HUES48 (cell line): ENCODE measurements around the gene TMEM106A.
"Not testable (repeated sequence)": the region's sequence is repeated elsewhere in the genome, so short reads cannot be mapped to it uniquely, and the experiment has no call there.

Source experiments
- H3K27ac ChIP-seq: one replicate; pipeline ENCODE4 v1.7.0; 2013; ENCODE audit warnings: low read depth, low read length, inconsistent platforms
- H3K27me3 ChIP-seq: 2 replicates; pipeline ENCODE4 v1.6.1; 2013; ENCODE audit warnings: mild to moderate bottlenecking, low read length; ENCODE audit not compliant: control insufficient read depth, insufficient read depth
- H3K36me3 ChIP-seq: 2 replicates; pipeline ENCODE4 v1.6.1; 2013; ENCODE audit warnings: low read length; ENCODE audit not compliant: control insufficient read depth, insufficient read depth
- H3K4me1 ChIP-seq: 2 replicates; pipeline ENCODE4 v1.6.1; 2013; ENCODE audit warnings: mild to moderate bottlenecking, low read length; ENCODE audit not compliant: control insufficient read depth, insufficient read depth
- H3K4me3 ChIP-seq: 2 replicates; pipeline ENCODE4 v1.5.1; 2013; ENCODE audit warnings: mild to moderate bottlenecking, low read depth, low read length
- H3K9ac ChIP-seq: 2 replicates; pipeline ENCODE4 v1.6.1; 2013; ENCODE audit warnings: mild to moderate bottlenecking, low read depth, low read length, moderate library complexity
- H3K9me3 ChIP-seq: 2 replicates; pipeline ENCODE4 v1.6.1; 2013; ENCODE audit warnings: low read length; ENCODE audit not compliant: control insufficient read depth, insufficient read depth

TMEM106A gene

DNA sequence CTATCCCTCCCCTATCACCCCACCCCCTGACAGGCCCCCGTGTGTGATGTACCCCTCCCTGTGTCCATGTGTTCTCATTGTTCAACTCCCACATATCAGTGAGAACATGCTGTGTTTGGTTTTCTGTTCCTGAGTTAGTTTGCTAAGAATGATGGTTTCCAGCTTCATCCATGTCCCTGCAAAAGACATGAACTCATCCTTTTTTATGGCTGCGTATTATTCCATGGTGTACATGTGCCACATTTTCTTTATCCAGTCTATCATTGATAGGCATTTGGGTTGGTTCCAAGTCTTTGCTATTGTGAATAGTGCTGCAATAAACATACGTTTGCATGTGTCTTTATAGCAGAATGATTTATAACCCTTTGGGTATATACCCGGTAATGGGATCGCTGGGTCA is 25.0 kb upstream of the TMEM106A start:
- not testable (repeated sequence) for H3K9me3 ChIP-seq, H3K4me1 ChIP-seq, H3K27ac ChIP-seq, H3K4me3 ChIP-seq, H3K9ac ChIP-seq, H3K27me3 ChIP-seq
- H3K36me3 ChIP-seq: peaks cover 35% of the 10 kb centered on the region

DNA sequence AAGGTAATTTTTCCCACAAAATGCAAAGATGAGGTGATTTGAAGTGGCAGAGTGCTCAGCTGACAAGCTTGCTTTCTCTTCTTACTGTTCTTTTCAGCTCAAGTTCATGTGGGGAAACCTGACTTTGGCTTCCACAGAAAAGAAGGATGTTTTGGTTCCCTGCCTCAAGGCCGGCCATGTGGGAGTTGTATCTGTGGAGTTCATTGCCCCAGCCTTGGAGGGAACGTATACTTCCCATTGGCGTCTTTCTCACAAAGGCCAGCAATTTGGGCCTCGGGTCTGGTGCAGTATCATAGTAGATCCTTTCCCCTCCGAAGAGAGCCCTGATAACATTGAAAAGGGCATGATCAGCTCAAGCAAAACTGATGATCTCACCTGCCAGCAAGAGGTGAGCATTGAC is 18.4 kb upstream of the TMEM106A start:
- no peaks in the 10 kb centered on the region for H3K4me1 ChIP-seq
- H3K9me3 ChIP-seq: no peaks in the 10 kb centered on the region
- no peak overlapping the region for H3K4me3 ChIP-seq
- no peaks in the 10 kb centered on the region for H3K27me3 ChIP-seq
- H3K36me3 ChIP-seq: peaks cover 74% of the 10 kb centered on the region
- no peak overlapping the region for H3K9ac ChIP-seq
- H3K27ac ChIP-seq: no peak overlapping the region

DNA sequence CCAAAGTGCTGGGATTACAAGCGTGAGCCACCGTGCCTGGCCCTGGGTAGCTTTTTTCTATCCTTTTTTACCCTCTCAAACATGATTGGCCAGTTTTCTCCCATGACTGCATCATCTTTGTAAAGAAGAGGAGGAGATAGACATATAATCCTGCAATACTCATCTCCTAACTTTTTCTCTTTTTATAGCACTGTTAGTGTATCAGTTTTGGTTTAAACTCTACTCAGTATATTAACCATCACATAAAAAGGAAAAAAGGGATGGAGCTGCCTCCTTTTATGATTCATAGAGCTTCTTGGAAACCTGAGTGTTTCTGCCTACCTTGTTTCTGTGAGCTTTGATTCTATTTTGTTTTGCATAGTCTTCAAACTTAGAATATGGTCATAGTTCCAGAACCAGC is 12.0 kb upstream of the TMEM106A start:
- Histone ChIP-seq H3K27me3 (no peaks in the 10 kb centered on the region), H3K9me3 (no peaks in the 10 kb centered on the region), H3K4me3 (no peak overlapping the region), H3K36me3 (peaks cover 68% of the 10 kb centered on the region), H3K9ac (no peak overlapping the region), H3K4me1 (no peaks in the 10 kb centered on the region), H3K27ac (no peak overlapping the region)

DNA sequence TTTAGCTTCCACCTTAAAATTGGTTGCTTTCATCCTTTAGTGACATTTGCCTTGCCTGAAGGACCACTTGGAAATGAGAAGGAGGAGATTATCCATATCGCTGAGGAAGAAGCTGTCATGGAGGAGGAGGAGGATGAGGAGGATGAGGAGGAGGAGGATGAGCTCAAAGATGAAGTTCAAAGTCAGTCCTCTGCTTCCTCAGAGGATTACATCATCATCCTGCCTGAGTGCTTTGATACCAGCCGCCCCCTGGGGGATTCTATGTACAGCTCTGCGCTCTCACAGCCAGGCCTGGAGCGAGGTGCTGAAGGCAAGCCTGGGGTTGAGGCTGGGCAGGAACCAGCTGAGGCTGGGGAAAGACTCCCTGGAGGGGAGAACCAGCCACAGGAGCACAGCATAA is 11.5 kb upstream of the TMEM106A start:
- Histone ChIP-seq H3K36me3 (peaks cover 63% of the 10 kb centered on the region), H3K4me3 (no peak overlapping the region), H3K4me1 (no peaks in the 10 kb centered on the region), H3K9me3 (no peaks in the 10 kb centered on the region), H3K27me3 (no peaks in the 10 kb centered on the region), H3K9ac (no peak overlapping the region), H3K27ac (no peak overlapping the region)

DNA sequence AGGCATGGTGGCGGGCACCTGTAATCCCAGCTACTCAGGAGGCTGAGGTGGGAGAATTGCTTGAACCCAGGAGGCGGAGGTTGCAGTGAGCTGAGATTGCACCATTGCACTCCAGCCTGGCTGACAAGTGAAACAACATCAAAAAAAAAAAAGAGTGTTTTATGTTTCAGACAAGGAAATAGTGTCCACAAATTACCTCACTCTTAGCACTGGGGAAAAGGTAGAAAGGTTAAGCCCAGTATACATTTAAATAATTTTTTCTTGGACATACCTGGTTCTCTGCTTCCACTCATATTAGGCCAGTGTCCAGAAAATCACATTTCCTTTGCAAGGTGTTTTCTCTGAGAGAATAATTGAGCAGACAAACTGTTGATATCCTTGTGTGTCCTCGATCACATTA is 8.7 kb upstream of the TMEM106A start:
- not testable (repeated sequence) for H3K9me3 ChIP-seq, H3K9ac ChIP-seq, H3K4me3 ChIP-seq, H3K27me3 ChIP-seq, H3K27ac ChIP-seq, H3K4me1 ChIP-seq
- peaks cover 52% of the 10 kb centered on the region for H3K36me3 ChIP-seq

DNA sequence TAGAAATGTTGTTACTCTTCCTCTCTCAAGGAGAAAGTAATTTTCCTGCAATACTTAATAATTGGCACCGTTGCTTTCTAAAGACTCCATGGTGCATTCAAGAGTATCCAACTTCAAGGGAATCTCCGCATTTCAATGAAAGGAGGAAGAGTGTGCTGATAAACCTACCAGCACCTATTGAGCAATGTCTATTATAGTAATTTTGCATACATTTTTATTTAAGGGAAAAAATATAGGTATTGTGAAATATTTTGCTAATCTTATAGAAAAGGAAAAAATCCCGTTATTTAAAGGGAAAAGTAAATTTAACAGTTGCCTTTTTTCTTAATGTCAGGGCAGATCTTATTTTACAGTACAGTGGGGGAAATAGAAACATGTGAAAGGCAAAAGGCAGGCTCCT is 1.1 kb upstream of the TMEM106A start:
- H3K4me1 ChIP-seq: peaks cover 13% of the 10 kb centered on the region
- H3K4me3 ChIP-seq: no peak overlapping the region
- H3K9ac ChIP-seq: no peak overlapping the region
- H3K36me3 ChIP-seq: peaks cover 8% of the 10 kb centered on the region; the same call in 1 of the 2 replicates
- H3K27ac ChIP-seq: no peak overlapping the region
- no peaks in the 10 kb centered on the region for H3K9me3 ChIP-seq
- H3K27me3 ChIP-seq: no peaks in the 10 kb centered on the region

DNA sequence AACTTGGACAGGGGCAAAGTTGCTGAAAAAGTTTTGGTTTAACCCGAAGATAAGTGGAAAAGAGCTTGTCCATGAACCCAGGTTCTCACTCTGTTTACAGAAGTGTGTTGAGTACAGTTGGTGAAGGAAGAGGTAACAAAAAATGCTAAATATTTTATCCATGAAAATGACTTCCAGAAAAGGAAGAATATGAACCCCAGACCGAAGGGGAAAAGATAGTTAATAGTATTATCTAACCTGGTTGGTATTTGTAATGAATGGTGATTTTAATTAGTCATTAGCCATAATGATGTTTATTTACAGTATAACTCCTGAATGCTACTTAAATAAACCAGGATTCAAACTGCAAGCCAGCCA is 574 bp upstream of the TMEM106A start:
- peak overlapping the region; percentile 54; the same call in 1 of the 2 replicates for H3K9ac ChIP-seq
- peaks cover 13% of the 10 kb centered on the region; the same call in 1 of the 2 replicates for H3K36me3 ChIP-seq
- peak overlapping the region; percentile 76 for H3K4me3 ChIP-seq
- no peaks in the 10 kb centered on the region for H3K27me3 ChIP-seq
- H3K27ac ChIP-seq: peak overlapping the region; percentile 27
- no peaks in the 10 kb centered on the region for H3K9me3 ChIP-seq
- H3K4me1 ChIP-seq: peaks cover 13% of the 10 kb centered on the region

DNA sequence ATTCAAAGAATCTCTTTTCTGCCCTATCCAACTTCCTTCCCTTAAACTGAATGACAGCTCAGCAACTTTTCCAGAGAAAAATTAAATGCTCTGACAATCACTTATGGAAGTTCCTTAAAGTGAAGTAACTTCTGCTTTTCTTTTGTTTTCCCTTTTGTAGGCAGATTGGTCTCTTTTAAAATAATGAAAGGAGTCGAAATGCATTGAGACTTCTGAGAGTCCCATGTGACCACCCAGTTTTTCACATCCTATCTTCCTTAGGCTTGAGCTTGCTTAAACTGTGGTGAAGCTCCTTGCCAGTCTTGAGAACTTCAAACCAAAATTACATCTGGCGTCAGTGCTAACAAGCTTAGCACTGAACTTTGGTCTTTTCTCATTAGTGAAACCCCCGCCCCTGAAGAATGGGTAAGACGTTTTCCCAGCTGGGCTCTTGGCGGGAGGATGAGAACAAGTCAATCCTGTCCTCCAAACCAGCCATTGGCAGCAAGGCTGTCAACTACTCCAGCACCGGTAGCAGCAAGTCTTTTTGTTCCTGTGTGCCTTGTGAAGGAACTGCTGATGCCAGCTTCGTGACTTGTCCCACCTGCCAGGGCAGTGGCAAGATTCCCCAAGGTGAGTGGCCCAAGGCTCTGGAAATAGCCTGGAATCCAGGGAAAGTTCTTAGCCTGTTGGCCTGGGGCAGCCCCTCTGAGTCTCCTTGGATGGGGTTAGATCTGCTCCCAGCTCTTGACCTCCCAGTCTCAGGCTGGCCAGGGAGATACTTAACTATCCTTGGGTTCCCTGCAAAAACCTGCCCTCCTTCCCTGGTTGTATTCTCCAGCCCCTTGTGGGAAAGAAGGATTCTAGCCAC is 1.2 kb downstream of the TMEM106A start:
- H3K9ac ChIP-seq: no peak overlapping the region
- H3K27me3 ChIP-seq: no peaks in the 10 kb centered on the region
- H3K27ac ChIP-seq: no peak overlapping the region
- peak overlapping the region; percentile 76 for H3K4me3 ChIP-seq
- H3K9me3 ChIP-seq: no peaks in the 10 kb centered on the region
- peaks cover 13% of the 10 kb centered on the region for H3K4me1 ChIP-seq
- peaks cover 15% of the 10 kb centered on the region; the same call in 1 of the 2 replicates for H3K36me3 ChIP-seq

DNA sequence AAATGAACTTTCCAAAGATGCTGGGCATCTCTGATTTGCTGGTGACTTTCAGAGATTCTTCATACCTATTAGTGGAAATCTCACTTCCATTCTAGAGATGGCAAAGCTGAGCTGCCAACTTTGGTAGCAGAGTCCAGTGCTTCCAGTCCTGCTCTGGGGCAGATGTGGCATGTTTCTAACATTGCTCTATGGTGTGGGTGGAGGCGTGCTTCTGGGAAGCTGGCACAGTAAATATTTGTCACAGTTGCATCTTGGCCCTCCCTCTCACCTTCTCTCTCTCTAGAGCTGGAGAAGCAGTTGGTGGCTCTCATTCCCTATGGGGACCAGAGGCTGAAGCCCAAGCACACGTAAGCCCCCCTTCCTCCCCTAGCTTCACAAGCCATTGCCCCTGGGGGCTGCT is 1.9 kb downstream of the TMEM106A start:
- Histone ChIP-seq H3K27me3 (no peaks in the 10 kb centered on the region), H3K9ac (no peak overlapping the region), H3K4me3 (no peak overlapping the region), H3K27ac (no peak overlapping the region), H3K4me1 (peaks cover 13% of the 10 kb centered on the region), H3K9me3 (no peaks in the 10 kb centered on the region), H3K36me3 (peaks cover 12% of the 10 kb centered on the region; the same call in 1 of the 2 replicates)

DNA sequence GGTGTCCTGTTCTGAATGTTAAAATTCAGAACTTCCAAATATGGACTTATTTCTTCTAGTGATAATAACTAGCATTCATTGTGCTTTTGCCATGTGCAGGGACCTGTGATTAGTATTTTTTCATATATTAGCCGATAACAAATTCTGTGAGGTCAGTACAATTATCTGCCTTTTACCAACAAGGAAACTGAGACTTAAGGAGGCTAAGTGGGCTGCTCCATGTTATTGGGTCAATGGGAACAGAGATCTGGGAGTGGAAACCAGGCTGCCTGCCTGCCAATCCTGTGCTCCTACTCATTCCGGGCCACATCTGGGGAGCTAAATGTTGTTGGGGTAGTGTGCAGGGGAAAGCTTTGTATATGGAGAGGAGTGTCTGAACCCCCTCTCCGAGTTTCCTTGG is 3.7 kb downstream of the TMEM106A start:
- no peaks in the 10 kb centered on the region for H3K9me3 ChIP-seq
- no peak overlapping the region for H3K27ac ChIP-seq
- H3K9ac ChIP-seq: no peak overlapping the region
- peaks cover 12% of the 10 kb centered on the region; the same call in 1 of the 2 replicates for H3K36me3 ChIP-seq
- H3K27me3 ChIP-seq: no peaks in the 10 kb centered on the region
- H3K4me3 ChIP-seq: no peak overlapping the region
- peaks cover 13% of the 10 kb centered on the region for H3K4me1 ChIP-seq

DNA sequence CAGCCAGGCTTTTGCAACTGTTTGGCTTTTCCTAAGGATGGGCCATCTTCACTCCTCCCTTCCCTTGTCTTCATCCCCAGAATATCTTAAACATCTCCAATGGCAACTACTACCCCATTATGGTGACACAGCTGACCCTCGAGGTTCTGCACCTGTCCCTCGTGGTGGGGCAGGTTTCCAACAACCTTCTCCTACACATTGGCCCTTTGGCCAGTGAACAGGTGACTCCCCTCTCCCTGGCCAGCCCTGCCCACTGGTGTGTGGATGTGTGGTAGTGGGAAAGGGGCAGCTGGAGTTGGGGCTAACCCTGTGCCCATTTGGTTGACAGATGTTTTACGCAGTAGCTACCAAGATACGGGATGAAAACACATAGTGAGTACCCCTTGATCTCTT is 4.7 kb downstream of the TMEM106A start:
- Histone ChIP-seq H3K9ac (no peak overlapping the region), H3K27ac (no peak overlapping the region), H3K4me1 (peaks cover 8% of the 10 kb centered on the region), H3K9me3 (no peaks in the 10 kb centered on the region), H3K27me3 (no peaks in the 10 kb centered on the region), H3K4me3 (no peak overlapping the region), H3K36me3 (peaks cover 12% of the 10 kb centered on the region; the same call in 1 of the 2 replicates)
